HG03108 (cell line): ENCODE data around the gene F2RL2.

Source experiments
- ATAC-seq: cut with Tn5 transposase; IDR thresholded peaks from one replicate; pipeline ENCODE4 v1.9.1; 2021; ENCODE audit warnings: moderate library complexity; ENCODE audit not compliant: unreplicated experiment

Gene F2RL2

DNA sequence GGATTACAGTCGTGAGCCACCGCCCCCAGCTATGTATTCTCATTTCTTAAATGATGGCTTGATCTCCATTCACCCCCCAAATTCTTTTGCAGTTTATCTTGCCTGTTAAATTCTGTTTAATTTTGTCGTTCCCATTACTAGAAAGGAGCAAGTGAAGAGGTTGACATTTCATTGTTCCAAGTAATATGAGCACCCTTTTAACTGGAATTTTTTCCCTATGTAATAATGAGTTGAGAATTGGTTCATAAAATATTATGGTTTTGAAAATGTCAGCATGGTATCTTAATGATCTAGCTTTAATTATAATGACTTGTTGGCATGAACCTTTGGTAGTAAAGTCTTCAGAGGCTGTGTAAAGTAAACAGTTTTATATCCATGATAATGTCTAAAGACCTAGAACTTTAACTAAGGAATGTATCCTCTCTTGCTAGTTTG lies 37.4 kb downstream of the F2RL2 start:
- no peak for ATAC-seq

DNA sequence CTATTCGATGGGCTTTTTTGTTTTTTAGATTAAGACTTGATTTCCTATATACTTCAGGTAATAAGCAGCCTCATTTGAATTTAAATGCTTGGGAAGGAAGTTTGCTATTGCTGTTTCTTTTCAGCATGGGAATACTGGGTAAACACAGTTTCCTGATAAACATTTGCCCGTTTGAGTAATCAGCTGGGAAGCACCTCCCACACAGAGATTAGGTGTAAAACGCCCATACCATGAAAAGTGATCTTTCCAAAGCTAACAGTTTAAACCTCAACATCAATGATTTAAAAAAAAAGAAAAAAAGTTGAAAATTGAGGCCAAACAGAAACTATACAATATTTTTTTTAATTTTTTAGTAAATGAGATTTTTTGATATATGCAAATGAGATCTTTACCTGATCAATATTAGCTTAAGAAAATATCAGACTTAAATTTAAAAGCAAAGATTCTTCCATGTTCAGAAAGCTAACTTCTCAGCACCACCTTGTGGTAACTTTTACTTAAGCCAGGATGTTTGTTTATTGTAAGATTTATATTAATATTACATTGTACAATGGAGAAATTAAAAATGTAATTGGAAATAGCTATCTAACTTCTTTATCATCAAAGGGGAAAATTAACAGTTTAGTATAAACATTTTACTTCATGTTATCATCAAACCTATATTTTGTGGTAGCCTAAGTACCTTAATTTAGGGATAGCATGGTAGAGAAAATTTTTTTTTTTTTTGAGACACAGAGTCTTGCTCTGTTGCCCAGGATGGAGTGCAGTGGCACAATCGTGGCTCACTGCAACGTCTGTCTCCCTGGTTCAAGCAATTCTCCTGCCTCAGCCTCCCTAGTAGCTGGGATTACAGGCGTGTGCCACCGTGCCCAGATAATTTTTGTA lies 39.8 kb downstream of the F2RL2 start:
- no peak for ATAC-seq

GRCh38 chr5:76582230-76583162 lies 40.7 kb downstream of the F2RL2 start:
- ATAC-seq: peak; percentile 89

GRCh38 chr5:76580981-76581380 lies 42.2 kb downstream of the F2RL2 start:
- no peak for ATAC-seq

GRCh38 chr5:76579166-76579937 lies 43.9 kb downstream of the F2RL2 start:
- ATAC-seq: no peak

GRCh38 chr5:76576996-76577395 lies 46.2 kb downstream of the F2RL2 start:
- ATAC-seq: no peak

- no peak for ATAC-seq
These were observed 46.8 kb downstream of the F2RL2 start for GRCh38 chr5:76576450-76576849.

GRCh38 chr5:76571559-76571958 lies 51.6 kb downstream of the F2RL2 start:
- no peak for ATAC-seq

GRCh38 chr5:76570153-76570552 lies 53.0 kb downstream of the F2RL2 start:
- ATAC-seq: no peak
